Measurements from ENCODE around the gene KCTD14. TPM values are rescaled to one million over a fixed set of nuclear protein-coding genes. Genes with fewer than 3 reads are reported as not detected.

Gene KCTD14
- total and polyA plus RNA-seq, 2 of the 8 experiments (the other 6 are each of a cell fraction or from before 2014, with no cell fraction given) = 21.6 to 24.9 TPM

GRCh38 chr11:78039919-78040671 lies 17.0 kb upstream of the KCTD14 start:
- Histone ChIP-seq H3K9me3 (ENCODE audit: insufficient read depth in 2 of 2, low read depth in 1 of 2, low read length in 1 of 2) (no peaks in the 10 kb centered on the region), H3K18ac (ENCODE audit: extremely low read depth, low read length) (no peak overlapping the region; the same call in 1 of the 2 replicates), H3K79me1 (ENCODE audit: low read depth, low read length) (no peaks in the 10 kb centered on the region), H3K4me1 (replicated peaks in 1 of 4; ENCODE audit: control insufficient read depth in 3 of 4, insufficient read depth in 4 of 4, low read length in 3 of 4) (peaks cover 0 to 7% (median 3%) of the 10 kb centered on the region in 4 experiments; a peak in 3 of 7 replicates), H3K4me3 (ENCODE audit: extremely low read depth in 1 of 4, insufficient read depth in 2 of 4, low read depth in 3 of 4, low read length in 4 of 4) (no peak overlapping the region), H3K23ac (ENCODE audit: insufficient read length) (no peak overlapping the region), H3K56ac (replicated peaks; ENCODE audit: insufficient read length, low read depth, low read length) (no peak overlapping the region), H2BK12ac (ENCODE audit: low read depth, low read length) (no peak overlapping the region), H3K9ac (replicated peaks in 1 of 4; ENCODE audit: extremely low read depth in 1 of 4, low read depth in 3 of 4, low read length in 3 of 4) (no peak overlapping the region), H3K36me3 (ENCODE audit: control insufficient read depth in 2 of 4, insufficient read depth in 4 of 4, low read length in 3 of 4) (no peaks in the 10 kb centered on the region), H3K23me2 (ENCODE audit: low read depth, low read length) (no peaks in the 10 kb centered on the region), H3K27me3 (replicated peaks in 1 of 4; ENCODE audit: control insufficient read depth in 3 of 4, extremely low read depth in 1 of 4, insufficient read depth in 3 of 4, low read length in 3 of 4) (no peaks in the 10 kb centered on the region), H4K5ac (ENCODE audit: insufficient read length, low read depth, low read length) (no peak overlapping the region), H4K8ac (ENCODE audit: extremely low read depth, insufficient read depth, low read length) (no peak overlapping the region; the same call in 1 of the 2 replicates), H2BK5ac (ENCODE audit: low read depth, low read length) (no peak overlapping the region), H4K91ac (replicated peaks; ENCODE audit: insufficient read length, low read length) (no peak overlapping the region), H2AFZ (ENCODE audit: low read length) (0 out of 2 replicates have a peak overlapping the region, but pooled peaks have one; percentile 8), H2BK120ac (replicated peaks; ENCODE audit: low read depth, low read length) (no peak overlapping the region), H3K4me2 (ENCODE audit: insufficient read depth in 1 of 2, low read depth in 2 of 2, low read length in 2 of 2) (no peak overlapping the region), H3K27ac (ENCODE audit: low read depth, low read length) (no peak overlapping the region), H2BK20ac (ENCODE audit: low read length) (no peak overlapping the region), H3K4ac (replicated peaks; ENCODE audit: insufficient read length, low read depth, low read length) (no peak overlapping the region), H2AK5ac (ENCODE audit: low read depth, low read length) (no peak overlapping the region), H3K79me2 (ENCODE audit: control insufficient read depth in 1 of 2, insufficient read depth in 2 of 2, low read length in 2 of 2) (no peaks in the 10 kb centered on the region), H3K14ac (ENCODE audit: insufficient read length) (no peak overlapping the region), H2BK15ac (ENCODE audit: low read length) (0 out of 2 replicates have a peak overlapping the region, but pooled peaks have one; percentile 46), H4K20me1 (replicated peaks in 1 of 2; ENCODE audit: control insufficient read depth in 1 of 2, insufficient read depth in 2 of 2, low read length in 2 of 2) (no peaks in the 10 kb centered on the region)
- ChIA-PET CTCF (ENCODE audit: partially characterized antibody) (interaction anchor here (0.6 to 2.1 kb wide), 6 partner anchors 9 to 399 kb away, joined by 3 to 5 read pairs (median 3); no protein-coding TSS in a partner anchor), POLR2A (ENCODE audit: partially characterized antibody) (interaction anchor here (2.2 kb wide), 1 partner anchor 18 kb away, joined by 6 read pairs; no protein-coding TSS in a partner anchor)
- WGBS, 2 experiments (ENCODE audit: extremely low coverage in 1 of 2, insufficient coverage in 1 of 2, insufficient read length in 1 of 2, insufficient replicate concordance in 2 of 2, low coverage in 1 of 2, low lambda C conversion rate in 2 of 2, missing lambda C conversion rate in 1 of 2) = 90% methylated on average over 7 of the region's 7 CpGs; no CpG with 5 or more reads in 1 of the 2 experiments
- no peak for FAIRE-seq
- no peak for DNase-seq (ENCODE audit: low read depth in 1 of 2, low spot score in 2 of 2)
- no peak for TF ChIP-seq EZH2 (IDR thresholded peaks at IDR 0.05; ENCODE audit: low read depth, low read length, severe bottlenecking)
- TF ChIP-seq CREB1 (IDR thresholded peaks at IDR 0.05) = no peak
- TF ChIP-seq CTBP2 (IDR thresholded peaks at IDR 0.05; ENCODE audit: borderline replicate concordance, insufficient read depth, insufficient read length, low read length) = no peak
- TF ChIP-seq MAX (IDR thresholded peaks at IDR 0.05) = no peak
